ENCODE measurements around the gene ORAI2. TPM values are rescaled to one million over a fixed set of nuclear protein-coding genes. Genes with fewer than 3 reads are reported as not detected.
A peak's percentile ranks its signal among the peaks of the same experiment; 100 is the strongest.
"Not testable (repeated sequence)": the region's sequence is repeated elsewhere in the genome, so short reads cannot be mapped to it uniquely, and the experiment has no call there.

The ORAI2 gene
- total RNA-seq, 1 experiment from 2014 or later, result 147 TPM

DNA sequence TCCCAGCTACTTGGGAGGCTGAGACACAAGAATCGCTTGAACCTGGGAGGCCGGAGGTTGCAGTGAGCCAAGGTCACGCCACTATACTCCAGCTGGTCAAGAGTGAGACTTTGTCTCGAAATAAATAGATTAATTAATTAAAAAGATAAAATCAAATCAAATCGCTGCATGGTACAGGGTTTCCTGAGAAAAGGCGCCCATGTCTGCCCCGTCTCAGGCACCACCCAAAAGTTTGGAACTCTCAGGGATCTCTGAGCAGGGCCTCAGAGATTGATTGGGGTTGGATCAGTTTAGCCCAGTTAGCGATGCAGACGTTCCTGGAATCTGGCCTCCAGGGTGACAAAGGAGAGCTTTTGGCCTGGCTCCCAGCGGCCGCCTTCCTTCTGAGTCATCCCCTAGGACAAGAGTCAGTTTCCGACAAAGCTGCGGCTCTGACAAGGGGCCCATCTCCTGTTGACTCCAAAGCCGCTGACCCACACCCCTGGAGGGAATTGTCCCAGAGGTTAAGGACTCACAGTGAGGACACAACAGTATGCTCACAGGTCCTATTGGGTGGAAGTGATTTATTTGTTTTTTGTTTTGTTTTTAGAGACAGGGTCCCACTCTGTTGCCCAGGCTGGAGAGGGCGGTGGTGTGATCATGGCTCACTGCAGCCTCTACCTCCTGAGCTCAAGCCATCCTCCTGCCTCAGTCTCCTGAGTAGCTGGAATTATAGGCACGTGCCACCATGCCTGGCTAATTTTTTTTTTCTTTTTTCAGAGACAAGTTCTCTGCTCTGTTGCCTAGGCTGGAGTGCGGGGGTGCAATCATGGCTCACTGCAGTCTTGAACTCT lies 6.8 kb downstream of the ORAI2 start:
- no peak for DNase-seq (ENCODE audit: low spot score)
- in situ Hi-C loops (cut with HindIII; ENCODE audit: low sequenced_read_pairs), result no loop called here

- DNase-seq (ENCODE audit: low spot score), result no peak
- in situ Hi-C loops (cut with HindIII; ENCODE audit: low sequenced_read_pairs), result no loop called here
These were observed 11.7 kb downstream of the ORAI2 start for GRCh38 chr7:102444961-102445673.

DNA sequence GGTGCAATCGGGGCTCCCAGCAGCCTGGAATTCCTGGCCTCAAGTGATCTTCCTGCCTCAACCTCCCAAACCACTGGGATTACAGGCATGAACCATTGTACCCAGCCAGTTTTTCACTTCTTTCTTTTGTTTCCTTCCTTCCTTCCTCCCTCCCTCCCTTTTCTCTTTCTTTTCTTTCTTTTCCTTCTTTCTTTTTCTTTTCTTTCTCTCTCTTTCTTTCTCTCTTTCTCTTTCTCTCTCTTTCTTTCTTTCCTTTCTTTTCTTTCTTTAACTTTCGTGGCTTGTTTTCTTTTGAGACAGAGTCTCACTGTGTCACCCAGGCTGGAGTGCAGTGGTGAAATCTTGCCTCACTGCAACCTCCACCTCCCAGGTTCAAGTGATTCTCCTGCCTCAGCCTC lies 12.3 kb downstream of the ORAI2 start:
- DNase-seq (ENCODE audit: low spot score), result no peak
- in situ Hi-C loops (cut with HindIII; ENCODE audit: low sequenced_read_pairs), result no loop called here

DNA sequence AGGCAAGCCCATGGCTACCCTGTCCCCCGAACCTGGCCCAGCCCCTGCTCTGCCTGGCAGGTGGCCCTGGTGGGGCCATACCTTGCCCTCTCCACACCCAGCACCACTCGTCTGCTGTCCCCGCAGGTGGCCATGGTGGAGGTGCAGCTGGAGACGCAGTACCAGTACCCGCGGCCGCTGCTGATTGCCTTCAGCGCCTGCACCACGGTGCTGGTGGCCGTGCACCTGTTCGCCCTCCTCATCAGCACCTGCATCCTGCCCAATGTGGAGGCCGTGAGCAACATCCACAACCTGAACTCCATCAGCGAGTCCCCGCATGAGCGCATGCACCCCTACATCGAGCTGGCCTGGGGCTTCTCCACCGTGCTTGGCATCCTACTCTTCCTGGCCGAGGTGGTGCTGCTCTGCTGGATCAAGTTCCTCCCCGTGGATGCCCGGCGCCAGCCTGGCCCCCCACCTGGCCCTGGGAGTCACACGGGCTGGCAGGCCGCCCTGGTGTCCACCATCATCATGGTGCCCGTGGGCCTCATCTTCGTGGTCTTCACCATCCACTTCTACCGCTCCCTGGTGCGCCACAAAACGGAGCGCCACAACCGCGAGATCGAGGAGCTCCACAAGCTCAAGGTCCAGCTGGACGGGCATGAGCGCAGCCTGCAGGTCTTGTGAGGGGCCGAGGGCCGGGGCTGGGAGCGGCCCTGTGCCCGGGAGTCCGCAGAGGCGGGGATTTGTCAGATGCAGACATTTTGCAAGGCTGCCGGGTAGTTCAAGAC lies 13.2 kb downstream of the ORAI2 start:
- in situ Hi-C loops (cut with HindIII; ENCODE audit: low sequenced_read_pairs), result no loop called here

GRCh38 chr7:102447311-102447710 lies 13.9 kb downstream of the ORAI2 start:
- DNase-seq (ENCODE audit: low spot score), result no peak
- in situ Hi-C loops (cut with HindIII; ENCODE audit: low sequenced_read_pairs), result no loop called here

More for the DNA sequence above, 13.2 kb downstream of the ORAI2 start:
- no peak for DNase-seq (ENCODE audit: low spot score)

GRCh38 chr7:102449136-102449535 lies 15.8 kb downstream of the ORAI2 start:
- in situ Hi-C loops (cut with HindIII; ENCODE audit: low sequenced_read_pairs), result no loop called here
- no peak for DNase-seq (ENCODE audit: low spot score)

DNA sequence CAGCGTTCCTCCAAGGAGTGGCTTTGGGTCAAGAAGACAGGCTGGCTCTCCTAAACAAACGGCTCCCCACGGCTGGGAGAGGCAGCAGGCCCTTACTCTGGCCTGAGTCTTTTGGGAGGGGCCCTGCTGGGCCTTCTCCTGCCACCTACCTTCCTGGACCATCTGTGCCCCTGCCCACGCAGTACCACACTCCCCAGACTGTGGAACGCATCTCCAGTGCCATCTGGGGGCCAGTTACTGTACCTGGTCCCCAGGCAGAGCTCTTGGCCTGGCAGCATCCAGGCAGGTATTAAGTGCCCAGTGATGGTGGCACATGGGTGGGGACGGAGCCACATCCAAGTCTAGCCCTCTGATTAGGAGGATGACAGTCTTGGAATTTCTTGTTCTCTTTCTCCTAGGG lies 16.9 kb downstream of the ORAI2 start:
- in situ Hi-C loops (cut with HindIII; ENCODE audit: low sequenced_read_pairs), result no loop called here
- DNase-seq (ENCODE audit: low spot score), result peak; percentile 94

GRCh38 chr7:102451371-102452054 lies 18.1 kb downstream of the ORAI2 start:
- no peak for DNase-seq (ENCODE audit: low spot score)
- in situ Hi-C loops (cut with HindIII; ENCODE audit: low sequenced_read_pairs), result no loop called here

- no peak for DNase-seq (ENCODE audit: low spot score)
- in situ Hi-C loops (cut with HindIII; ENCODE audit: low sequenced_read_pairs), result no loop called here
These were observed 19.1 kb downstream of the ORAI2 start for GRCh38 chr7:102452451-102452850.

DNA sequence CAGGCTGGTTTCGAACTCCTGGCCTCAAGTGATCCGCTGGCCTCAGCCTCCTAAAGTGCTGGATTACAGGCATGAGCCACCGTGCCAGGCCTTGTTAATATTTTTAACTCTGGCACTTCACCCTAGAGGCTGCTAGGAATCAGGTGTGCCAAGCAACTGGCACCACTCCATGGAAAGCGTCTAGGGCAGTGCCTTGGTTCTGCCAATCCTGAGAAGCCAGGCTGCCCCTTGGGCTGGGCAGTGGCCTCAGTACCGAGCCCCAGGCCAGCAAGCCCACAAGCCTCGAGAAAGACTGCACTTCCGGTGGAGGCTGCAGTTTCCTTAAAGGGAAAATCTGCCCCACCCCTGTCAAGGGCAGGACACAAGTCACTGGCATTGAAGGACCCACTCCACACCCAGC lies 19.9 kb downstream of the ORAI2 start:
- in situ Hi-C loops (cut with HindIII; ENCODE audit: low sequenced_read_pairs), result no loop called here
- DNase-seq (ENCODE audit: low spot score), result peak; percentile 88

- DNase-seq (ENCODE audit: low spot score), result peak; percentile 77
- in situ Hi-C loops (cut with HindIII; ENCODE audit: low sequenced_read_pairs), result no loop called here
These were observed 21.1 kb downstream of the ORAI2 start for GRCh38 chr7:102454468-102454867.

DNA sequence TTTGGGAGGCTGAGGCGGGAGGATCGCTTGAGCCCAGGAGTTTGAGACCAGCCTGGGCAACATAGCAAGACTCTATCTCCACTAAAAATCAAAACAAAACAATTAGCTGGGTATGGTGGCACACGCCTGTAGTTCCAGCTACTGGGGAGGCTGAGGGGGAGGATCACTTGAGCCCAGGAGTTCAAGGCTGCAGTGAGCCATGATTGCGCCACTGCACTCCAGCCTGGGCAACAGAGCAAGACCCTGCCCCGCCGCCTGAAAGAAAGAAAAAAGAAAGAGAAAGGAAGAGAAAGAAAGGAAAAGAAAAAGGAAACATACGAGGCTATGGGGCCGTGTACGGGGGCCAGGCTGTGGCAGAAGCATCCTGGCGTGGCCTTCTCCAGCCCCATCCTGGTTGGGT lies 21.6 kb downstream of the ORAI2 start:
- in situ Hi-C loops (cut with HindIII; ENCODE audit: low sequenced_read_pairs); DNase-seq (ENCODE audit: low spot score): not testable (repeated sequence)

GRCh38 chr7:102455596-102455995 lies 22.2 kb downstream of the ORAI2 start:
- DNase-seq (ENCODE audit: low spot score), result no peak
- in situ Hi-C loops (cut with HindIII; ENCODE audit: low sequenced_read_pairs), result no loop called here

DNA sequence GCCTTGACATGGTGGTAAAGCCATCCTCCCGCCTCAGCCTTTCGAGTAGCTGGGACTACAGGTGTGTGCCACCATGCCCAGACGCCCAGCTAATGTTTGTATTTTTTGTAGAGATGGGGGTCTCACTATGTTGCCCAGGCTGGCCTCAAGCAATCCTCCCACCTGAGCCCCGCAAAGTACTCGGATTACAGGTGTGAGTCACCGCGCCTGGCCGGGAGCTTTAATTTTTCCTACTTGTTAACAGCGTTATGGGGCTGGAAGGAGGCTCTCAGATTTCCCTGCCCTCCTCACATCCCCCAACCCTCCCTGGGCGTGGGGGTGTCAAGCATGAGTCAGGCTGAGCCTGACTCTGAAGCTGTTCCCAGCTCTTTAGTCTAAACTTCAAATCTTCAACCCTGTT lies 23.0 kb downstream of the ORAI2 start:
- in situ Hi-C loops (cut with HindIII; ENCODE audit: low sequenced_read_pairs), result no loop called here
- DNase-seq (ENCODE audit: low spot score), result no peak

DNA sequence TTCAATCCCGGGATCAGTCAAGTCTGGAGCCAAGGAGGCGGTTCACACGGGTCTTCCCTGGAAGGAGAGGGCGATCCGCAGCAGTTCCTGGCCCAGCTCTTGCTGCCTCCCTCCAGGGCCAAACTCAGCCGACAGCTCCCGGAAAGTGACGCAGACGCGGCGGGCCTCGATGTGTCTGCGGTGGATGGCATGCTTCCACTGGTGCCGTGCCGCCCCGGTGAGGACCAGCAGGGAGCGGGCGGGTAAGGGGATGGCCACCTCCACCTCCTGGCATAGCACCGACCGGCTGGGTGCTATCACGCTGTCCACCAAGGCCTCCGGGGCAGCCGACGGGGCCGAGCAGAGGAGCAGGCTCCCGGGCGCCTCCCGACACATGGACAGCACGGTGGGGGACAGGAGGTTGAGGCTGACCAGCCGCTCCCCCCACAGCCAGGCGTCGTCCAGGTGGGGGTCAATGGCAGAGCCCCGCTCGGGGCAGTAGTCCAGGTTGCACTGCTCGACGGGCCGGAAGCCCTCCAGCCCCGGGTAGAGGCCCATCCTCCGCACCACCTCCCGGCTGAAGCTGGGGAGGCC lies 24.1 kb downstream of the ORAI2 start:
- DNase-seq (ENCODE audit: low spot score), result no peak
- in situ Hi-C loops (cut with HindIII; ENCODE audit: low sequenced_read_pairs), result no loop called here

DNA sequence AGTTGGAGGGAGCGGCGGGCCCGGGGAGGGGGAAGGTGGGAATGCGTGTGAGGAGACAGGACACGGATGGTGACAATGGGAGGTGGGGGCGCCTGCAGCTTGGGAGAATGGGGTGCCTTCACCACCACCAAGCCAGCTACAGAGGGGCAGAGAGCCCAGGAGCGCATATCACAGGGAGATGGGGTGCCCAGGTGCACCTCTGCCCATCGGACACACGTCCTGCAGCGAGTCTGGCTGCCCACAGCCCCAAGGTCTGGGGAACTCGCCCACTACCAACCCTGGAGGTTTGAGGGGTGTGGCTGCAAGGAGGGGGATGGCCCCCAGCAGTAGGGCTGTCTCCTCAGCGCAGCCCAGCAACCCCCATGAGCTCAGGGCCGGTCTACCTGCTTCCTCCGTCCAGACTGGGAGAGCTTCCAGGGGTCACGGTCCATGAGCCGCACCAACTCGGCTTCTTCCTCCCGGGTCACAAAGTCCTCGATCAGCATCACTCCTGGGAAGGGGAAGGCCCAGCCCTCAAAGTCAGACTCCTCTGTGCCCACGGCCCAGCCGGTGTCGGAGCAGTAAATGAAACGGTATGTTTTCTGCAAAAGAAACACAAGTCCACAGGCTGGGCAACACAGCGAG lies 26.0 kb downstream of the ORAI2 start:
- no peak for DNase-seq (ENCODE audit: low spot score)
- in situ Hi-C loops (cut with HindIII; ENCODE audit: low sequenced_read_pairs), result no loop called here

- DNase-seq (ENCODE audit: low spot score), result no peak
- in situ Hi-C loops (cut with HindIII; ENCODE audit: low sequenced_read_pairs), result no loop called here
These were observed 27.1 kb downstream of the ORAI2 start for GRCh38 chr7:102460467-102460866.

DNA sequence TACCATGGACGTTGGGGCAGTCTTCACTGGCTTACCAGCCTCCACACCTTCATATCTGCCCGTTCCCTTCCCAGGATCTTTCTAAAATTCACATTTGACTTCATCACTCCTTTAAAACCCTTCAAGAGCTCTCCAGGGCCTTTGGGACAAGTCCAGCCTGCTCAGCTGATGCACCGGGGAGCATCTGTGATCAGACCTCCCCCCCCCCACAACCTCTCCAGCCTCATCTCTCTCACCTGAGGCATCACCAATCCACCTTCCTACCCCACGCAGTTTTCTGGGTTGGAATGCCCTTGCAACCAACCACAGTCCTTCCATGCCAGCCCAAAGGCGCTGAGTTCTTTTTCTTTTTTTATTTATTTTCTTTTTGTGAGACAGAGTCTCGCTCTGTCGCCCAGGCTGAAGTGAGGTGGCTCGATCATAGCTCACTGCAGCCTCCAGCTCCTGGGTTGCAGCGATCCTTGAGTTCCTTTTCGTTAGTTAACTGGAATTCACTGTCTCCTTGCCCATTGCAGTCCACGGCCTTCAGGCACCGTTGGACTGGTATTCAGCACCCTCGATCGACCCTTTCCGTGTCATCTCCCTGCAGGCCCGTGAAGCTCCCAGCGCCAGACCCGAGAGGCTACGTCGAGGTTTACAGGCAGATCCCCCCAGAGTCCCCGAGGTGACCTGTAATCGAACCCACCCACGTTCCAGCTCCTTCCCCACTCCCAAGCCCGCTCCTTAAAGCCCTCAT lies 30.6 kb downstream of the ORAI2 start:
- in situ Hi-C loops (cut with HindIII; ENCODE audit: low sequenced_read_pairs), result no loop called here
- DNase-seq (ENCODE audit: low spot score), result no peak
